Amniotic stem cell (primary cell): ENCODE data around the gene STK40.

Experiments
- DNase-seq: peaks from one replicate; lab custom pipeline; 2025; lab: John Stamatoyannopoulos, UW

The STK40 gene

DNA sequence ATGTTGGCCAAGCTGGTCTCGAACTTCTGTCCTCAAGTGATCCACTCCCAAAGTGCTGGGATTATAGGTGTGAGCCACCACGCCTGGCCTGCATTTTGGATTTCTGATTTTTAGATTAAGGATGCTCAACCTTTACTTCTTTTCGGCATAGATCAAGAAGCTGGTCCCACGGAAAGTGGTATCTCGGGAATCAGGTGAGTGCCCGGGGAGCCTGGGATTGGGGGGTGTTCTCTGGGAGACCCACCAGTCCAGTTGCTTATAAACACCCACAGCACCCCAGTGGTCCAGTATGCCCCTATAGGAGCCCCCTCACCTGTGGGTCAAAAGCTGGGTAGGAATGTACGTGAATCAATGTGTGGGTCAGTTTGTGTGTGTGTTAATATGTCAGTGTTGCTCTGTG, 76.3 kb downstream of the STK40 start:
- DNase-seq = no peak

- DNase-seq = no peak
These were observed 78.0 kb downstream of the STK40 start for GRCh38 chr1:36307601-36308330.

DNA sequence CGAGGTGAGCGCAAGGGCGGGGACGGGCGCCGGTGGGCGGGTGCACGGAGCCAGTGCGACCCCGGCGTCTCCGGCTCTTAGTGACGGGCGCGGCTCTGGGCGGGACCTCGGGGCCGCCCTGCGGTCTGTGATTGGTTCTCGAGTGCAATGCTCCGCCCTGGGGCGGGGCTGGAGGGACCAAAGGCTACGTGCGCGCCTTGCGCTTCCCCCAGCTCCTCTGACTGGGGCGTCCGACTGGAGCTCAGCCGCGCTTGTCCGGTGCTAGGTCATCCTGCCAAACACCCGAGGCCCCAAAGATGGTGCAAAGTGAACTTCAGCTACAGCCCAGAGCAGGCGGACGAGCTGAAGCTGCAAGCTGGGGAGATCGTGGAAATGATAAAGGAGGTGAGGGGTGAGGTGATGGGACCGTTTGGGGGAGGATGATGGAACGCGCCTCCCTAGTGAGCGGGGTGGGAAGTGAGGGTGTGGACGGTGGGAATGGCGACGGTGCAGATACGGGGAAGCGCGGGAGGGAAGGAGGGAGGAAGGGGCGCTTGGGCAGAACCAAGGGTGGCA, 78.7 kb downstream of the STK40 start:
- peak; percentile 82 for DNase-seq

DNA sequence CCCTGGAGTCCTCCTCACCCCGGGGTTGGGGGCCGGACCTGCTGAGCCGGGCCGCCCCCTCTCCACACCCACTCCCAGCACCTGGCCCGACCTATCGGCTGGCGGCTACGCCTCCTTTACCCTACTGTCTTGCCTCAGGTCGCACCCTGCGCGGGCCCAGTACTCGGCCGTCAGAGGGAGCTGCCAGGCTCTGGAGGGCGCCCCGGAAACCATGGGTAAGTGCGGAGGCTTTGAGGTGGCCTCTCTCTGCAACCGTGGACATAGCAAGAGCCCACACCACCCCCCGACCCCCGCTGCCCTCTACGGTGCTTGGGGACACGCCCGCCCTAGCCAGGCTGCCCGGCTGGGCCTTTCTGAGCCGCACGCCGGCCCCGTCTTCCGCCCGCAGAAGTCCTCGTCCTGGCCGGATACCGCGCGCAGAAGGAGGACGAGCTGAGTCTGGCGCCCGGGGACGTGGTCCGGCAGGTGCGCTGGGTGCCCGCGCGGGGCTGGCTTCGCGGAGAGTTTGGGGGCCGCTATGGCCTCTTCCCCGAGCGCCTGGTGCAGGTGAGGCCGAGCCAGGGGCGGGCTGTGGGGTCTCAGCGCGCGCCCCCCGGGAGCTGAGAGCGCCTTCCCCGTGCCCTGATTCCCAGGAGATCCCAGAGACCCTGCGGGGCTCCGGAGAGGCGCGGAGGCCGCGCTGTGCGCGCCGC, 79.4 kb downstream of the STK40 start, which contains the start of gene SH3D21:
SH3D21 (plus strand) TSS at position 159 of the 692 bp plus-strand sequence; CDS start at position 212, 53 bp downstream.
- no peak for DNase-seq

- DNase-seq = no peak
These were observed 79.9 kb downstream of the STK40 start for GRCh38 chr1:36305915-36306209.

- DNase-seq = no peak
These were observed 80.5 kb downstream of the STK40 start for GRCh38 chr1:36304970-36305914.

- no peak for DNase-seq
These were observed 81.2 kb downstream of the STK40 start for GRCh38 chr1:36304521-36304920.

DNA sequence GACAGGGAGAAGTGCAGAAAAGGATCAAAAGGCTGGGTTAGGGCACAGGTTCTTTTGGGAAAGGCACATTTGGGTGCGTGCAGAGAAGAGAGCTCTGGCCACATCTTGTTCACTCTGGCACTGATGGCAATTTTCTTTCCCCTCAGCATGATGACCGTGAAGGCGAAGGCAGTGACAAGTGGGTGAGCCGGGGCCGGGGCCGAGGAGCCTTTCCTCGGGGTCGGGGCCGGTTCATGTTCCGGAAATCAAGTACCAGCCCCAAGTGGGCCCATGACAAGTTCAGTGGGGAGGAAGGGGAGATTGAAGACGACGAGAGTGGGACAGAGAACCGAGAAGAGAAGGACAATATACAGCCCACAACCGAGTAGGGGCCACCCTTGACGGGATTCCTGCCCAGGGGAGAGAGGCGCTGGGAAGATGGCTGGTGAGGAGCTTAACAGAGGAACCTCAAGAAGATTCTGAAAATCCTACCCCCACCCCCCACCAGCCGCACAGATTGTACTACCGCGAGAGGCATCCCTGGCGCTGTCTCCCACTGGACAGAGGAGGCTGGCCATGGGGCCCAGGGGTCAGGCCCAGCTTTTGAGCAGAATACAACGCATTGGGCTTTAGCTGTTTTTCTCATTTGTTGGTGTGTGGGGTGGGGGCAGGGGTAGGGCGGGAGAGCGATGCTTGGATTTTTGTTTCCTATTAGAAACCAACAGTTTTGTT, 81.9 kb downstream of the STK40 start:
- no peak for DNase-seq

DNA sequence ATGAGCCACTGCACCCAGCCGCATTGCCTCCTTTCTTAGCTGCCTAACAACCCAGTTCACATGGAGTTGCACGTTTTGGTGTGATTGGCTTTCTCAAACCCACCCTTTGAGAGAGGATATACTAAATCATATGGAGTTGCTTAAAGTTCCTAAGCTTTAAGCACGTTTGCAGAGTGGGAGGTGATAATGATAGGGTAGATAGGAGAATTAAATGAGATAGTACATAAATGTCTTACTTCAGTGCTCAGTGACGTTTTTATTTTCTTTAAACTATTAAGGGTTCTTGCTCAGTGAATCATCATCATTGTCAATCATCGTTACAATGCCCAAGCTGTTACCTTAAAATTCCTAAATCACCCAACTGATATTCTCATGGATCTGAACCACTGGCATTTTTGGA, 82.5 kb downstream of the STK40 start:
- no peak for DNase-seq

GRCh38 chr1:36301220-36301619, 84.5 kb downstream of the STK40 start:
- DNase-seq = no peak

GRCh38 chr1:36300526-36300925, 85.2 kb downstream of the STK40 start:
- DNase-seq = no peak

DNA sequence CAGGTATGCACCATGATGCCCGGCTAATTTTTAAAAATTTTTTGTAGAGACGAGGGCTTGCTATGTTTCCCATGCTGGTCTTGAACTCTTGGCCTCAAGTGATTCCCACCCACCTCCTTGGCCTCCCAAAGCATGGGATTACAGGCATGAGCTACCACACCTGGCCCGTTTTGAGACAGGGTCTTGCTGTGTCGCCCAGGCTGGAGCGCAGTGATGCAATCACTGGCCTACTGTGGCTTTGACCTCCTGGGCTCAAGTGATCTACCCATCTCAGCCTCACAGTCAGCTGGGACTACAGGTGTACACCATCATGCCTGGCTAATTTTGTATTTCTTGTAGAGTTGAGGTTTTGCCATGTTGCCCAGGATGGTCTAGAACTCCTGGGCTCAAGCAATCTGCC, 87.1 kb downstream of the STK40 start:
- DNase-seq = no peak

DNA sequence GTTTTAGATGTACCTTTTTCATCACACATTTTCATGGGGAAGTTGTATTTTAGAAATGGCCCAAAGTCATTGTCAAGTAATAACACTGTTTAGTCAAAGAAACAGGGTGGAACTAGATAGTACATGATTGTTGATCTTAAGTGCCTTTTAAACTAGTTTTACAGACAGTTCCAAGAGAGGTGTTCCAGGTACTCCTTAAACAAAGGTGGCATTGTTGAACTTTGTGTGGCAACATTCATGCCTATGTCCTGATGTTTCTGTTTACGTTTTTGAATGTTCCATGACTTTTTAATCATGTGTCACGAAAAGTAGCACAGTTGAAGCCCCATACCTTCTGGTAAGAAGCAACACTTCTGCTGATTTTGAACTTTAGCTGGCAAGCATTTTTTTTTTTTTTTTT, 88.7 kb downstream of the STK40 start:
- DNase-seq = no peak

DNA sequence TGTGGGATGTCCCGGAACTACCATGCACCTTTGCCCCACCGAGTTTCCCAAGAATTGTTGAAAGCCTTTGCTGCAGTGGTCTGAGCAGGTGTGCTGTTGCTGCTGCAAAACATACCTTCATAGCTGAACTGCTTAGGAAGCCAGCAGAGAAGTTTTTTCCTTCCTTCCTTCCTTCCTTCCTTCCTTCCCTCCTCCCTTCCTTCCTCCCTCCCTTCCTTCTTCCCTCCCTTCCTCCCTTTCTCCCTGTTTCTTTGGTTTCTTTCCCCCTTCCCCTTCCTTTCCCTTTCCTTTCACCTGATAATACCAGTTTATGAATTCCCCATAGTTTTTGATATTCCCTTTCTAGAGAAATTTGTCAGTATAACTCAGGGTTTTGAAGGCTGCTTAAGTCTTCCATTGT, 90.3 kb downstream of the STK40 start:
- no peak for DNase-seq
